GM19468 (cell line): ENCODE measurements around the gene THOC7.

Experiments
- ATAC-seq: cut with Tn5 transposase; IDR thresholded peaks from one replicate; pipeline ENCODE4 v1.9.1; 2021; ENCODE audit warnings: mild to moderate bottlenecking, moderate library complexity, moderate number of reproducible peaks; ENCODE audit not compliant: unreplicated experiment; ENCODE audit errors: extremely low read depth

Gene THOC7

GRCh38 chr3:63863150-63864007, at the start of gene THOC7, which contains the start of gene ATXN7:
TSS of gene THOC7 (minus strand) at chr3:63863805. CDS start at chr3:63863790, 15 bp downstream.
TSS of gene ATXN7 (plus strand) at chr3:63863867. CDS start at chr3:63912599, 48,732 bp downstream.
- ATAC-seq, result peak; percentile 74

- no peak for ATAC-seq
Measured at GRCh38 chr3:63912768-63913588, 49.4 kb upstream of the THOC7 start.

- ATAC-seq, result peak; percentile 70
Measured at GRCh38 chr3:63911873-63912767, 48.5 kb upstream of the THOC7 start, which contains the start of gene SCAANT1. TSS of gene SCAANT1 (minus strand) at chr3:63912383.

- ATAC-seq, result no peak
Measured at GRCh38 chr3:63911509-63911872, 47.9 kb upstream of the THOC7 start.

- ATAC-seq, result no peak
Measured at GRCh38 chr3:63910891-63911290, 47.3 kb upstream of the THOC7 start.

GRCh38 chr3:63910001-63910400, 46.4 kb upstream of the THOC7 start:
- no peak for ATAC-seq

- no peak for ATAC-seq
Measured at GRCh38 chr3:63909431-63909830, 45.8 kb upstream of the THOC7 start.

- no peak for ATAC-seq
Measured at GRCh38 chr3:63908776-63909175, 45.2 kb upstream of the THOC7 start.

- ATAC-seq, result no peak
Measured at GRCh38 chr3:63908081-63908736, 44.6 kb upstream of the THOC7 start.

- ATAC-seq, result no peak
Measured at GRCh38 chr3:63905731-63906620, 42.4 kb upstream of the THOC7 start.

- ATAC-seq, result no peak
Measured at GRCh38 chr3:63900459-63900858, 36.9 kb upstream of the THOC7 start.

GRCh38 chr3:63900010-63900409, 36.4 kb upstream of the THOC7 start:
- ATAC-seq, result no peak

- peak; percentile 26 for ATAC-seq
Measured at GRCh38 chr3:63896332-63897030, 32.9 kb upstream of the THOC7 start.

- no peak for ATAC-seq
Measured at GRCh38 chr3:63895422-63896189, 32.0 kb upstream of the THOC7 start.

GRCh38 chr3:63892773-63893352, 29.3 kb upstream of the THOC7 start:
- ATAC-seq, result no peak

GRCh38 chr3:63891518-63891917, 27.9 kb upstream of the THOC7 start:
- ATAC-seq, result no peak

- ATAC-seq, result no peak
Measured at GRCh38 chr3:63886858-63887257, 23.3 kb upstream of the THOC7 start.
